ENCODE measurements around the gene CEP126. TPM values are rescaled to one million over a fixed set of nuclear protein-coding genes. Genes with fewer than 3 reads are reported as not detected.

CEP126 gene
- total and polyA plus RNA-seq, 2 of the 13 experiments (the other 11 are each of a cell fraction or from before 2014, with no cell fraction given): 1.4 to 1.7 TPM

DNA sequence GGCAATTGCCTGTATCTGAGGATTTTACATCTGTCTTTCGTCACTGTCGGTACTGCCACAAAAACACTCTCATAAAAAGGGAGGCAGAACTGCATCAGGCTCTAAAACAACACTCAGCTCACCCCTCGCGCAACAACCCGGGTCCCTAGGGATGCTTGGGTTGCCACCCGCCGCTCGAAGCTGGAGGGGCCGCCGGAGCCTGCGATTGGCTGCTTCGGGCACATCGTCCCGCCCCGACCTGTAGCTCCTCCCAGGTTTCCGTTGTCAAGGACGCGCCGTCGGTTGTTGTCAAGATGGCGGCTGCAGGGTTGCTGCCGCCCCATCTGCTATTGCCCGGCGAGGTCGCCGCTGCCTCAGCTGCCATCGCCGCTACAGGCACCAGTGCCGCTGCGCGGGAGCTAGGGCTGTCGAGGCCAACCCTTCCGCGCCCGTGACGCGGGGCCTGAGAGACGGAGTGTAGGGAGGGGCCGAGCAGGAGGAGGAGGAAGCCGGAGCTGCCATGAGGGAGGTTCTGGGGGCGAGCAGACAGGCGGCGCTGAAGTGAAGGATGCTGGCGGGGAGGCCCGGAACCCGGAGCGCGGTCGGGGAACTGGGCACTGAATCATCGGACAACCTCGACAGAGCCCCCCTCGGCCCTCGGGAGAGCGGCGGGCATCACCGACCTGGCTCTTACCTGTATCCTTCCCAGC is at the start of gene CEP126 (continued):
- TF ChIP-seq E2F2 (CRISPR knock-in tag; IDR thresholded peaks at IDR 0.05; ENCODE audit: borderline replicate concordance) (no peak), ZSCAN9 (CRISPR knock-in tag; IDR thresholded peaks at IDR 0.05; ENCODE audit: borderline replicate concordance) (no peak), ESRRA (CRISPR knock-in tag; IDR thresholded peaks at IDR 0.05; ENCODE audit: low read depth) (no peak), NFKB2 (CRISPR knock-in tag; IDR thresholded peaks at IDR 0.05; ENCODE audit: borderline replicate concordance) (peak; percentile 89; the same call in 1 of the 2 replicates), ZMYM4 (CRISPR knock-in tag; IDR thresholded peaks at IDR 0.05) (peak; percentile 98), ZFP36L2 (CRISPR knock-in tag; IDR thresholded peaks at IDR 0.05) (no peak), SRF (IDR thresholded peaks at IDR 0.05; ENCODE audit: low read depth, low read length) (no peak), ZNF547 (CRISPR knock-in tag; IDR thresholded peaks at IDR 0.05) (peak; percentile 78; the same call in 1 of the 2 replicates), TRIM22 (IDR thresholded peaks at IDR 0.05) (no peak), PHF21A (CRISPR knock-in tag; IDR thresholded peaks at IDR 0.05) (no peak; the same call in 1 of the 2 replicates), ZNF207 (IDR thresholded peaks at IDR 0.05; ENCODE audit: borderline replicate concordance) (no peak), ZNF768 (CRISPR knock-in tag; IDR thresholded peaks at IDR 0.05) (peak; percentile 70; the same call in 1 of the 2 replicates), ZNF34 (CRISPR knock-in tag; IDR thresholded peaks at IDR 0.05; ENCODE audit: borderline replicate concordance) (no peak), ZSCAN29 (CRISPR knock-in tag; conservative IDR thresholded peaks at IDR 0.05) (no peak), AKNA (CRISPR knock-in tag; IDR thresholded peaks at IDR 0.05; ENCODE audit: borderline replicate concordance) (no peak), TCF7 (IDR thresholded peaks at IDR 0.05; ENCODE audit: low read depth) (no peak), RBM22 (optimal IDR thresholded peaks at IDR 0.05; ENCODE audit: low read length) (no peak)
- TF ChIP-seq, protein P1, sequence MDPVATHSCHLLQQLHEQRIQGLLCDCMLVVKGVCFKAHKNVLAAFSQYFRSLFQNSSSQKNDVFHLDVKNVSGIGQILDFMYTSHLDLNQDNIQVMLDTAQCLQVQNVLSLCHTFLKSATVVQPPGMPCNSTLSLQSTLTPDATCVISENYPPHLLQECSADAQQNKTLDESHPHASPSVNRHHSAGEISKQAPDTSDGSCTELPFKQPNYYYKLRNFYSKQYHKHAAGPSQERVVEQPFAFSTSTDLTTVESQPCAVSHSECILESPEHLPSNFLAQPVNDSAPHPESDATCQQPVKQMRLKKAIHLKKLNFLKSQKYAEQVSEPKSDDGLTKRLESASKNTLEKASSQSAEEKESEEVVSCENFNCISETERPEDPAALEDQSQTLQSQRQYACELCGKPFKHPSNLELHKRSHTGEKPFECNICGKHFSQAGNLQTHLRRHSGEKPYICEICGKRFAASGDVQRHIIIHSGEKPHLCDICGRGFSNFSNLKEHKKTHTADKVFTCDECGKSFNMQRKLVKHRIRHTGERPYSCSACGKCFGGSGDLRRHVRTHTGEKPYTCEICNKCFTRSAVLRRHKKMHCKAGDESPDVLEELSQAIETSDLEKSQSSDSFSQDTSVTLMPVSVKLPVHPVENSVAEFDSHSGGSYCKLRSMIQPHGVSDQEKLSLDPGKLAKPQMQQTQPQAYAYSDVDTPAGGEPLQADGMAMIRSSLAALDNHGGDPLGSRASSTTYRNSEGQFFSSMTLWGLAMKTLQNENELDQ (CRISPR knock-in tag; IDR thresholded peaks at IDR 0.05; ENCODE audit: borderline replicate concordance): no peak
- TF ChIP-seq, protein P2, sequence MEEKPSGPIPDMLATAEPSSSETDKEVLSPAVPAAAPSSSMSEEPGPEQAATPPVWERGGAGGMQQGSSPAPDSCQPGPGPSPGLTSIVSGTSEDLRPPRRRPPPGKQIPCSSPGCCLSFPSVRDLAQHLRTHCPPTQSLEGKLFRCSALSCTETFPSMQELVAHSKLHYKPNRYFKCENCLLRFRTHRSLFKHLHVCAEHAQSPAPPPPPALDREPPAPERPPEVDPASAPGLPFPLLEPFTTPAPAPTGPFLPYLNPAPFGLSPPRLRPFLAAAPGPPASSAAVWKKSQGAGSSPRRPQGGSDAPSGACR (CRISPR knock-in tag; IDR thresholded peaks at IDR 0.05): 0 out of 2 replicates have a peak, but pooled peaks have one; percentile 73

All from HepG2 (cell line).